Nephron progenitor cell (in vitro differentiated cells): ENCODE measurements around the gene MARCKSL1.
"Not testable (repeated sequence)": the region's sequence is repeated elsewhere in the genome, so short reads cannot be mapped to it uniquely, and the experiment has no call there.

ENCODE experiments used
- DNase-seq: peaks from one replicate; pipeline ENCODE4 v3.0.0; 2021
- H3K27ac Mint-ChIP-seq: 2 replicates; pipeline ENCODE4 v1.8.0; 2021; ENCODE audit warnings: mild to moderate bottlenecking, moderate library complexity, mixed read lengths
- H3K27me3 Mint-ChIP-seq: 2 replicates; pipeline ENCODE4 v1.8.0; 2021; ENCODE audit warnings: mild to moderate bottlenecking, low read depth, mixed read lengths; ENCODE audit not compliant: poor library complexity
- H3K36me3 Mint-ChIP-seq: 2 replicates; pipeline ENCODE4 v1.8.0; 2021; ENCODE audit warnings: low read depth, mixed read lengths
- H3K4me1 Mint-ChIP-seq: 2 replicates; pipeline ENCODE4 v1.8.0; 2021; ENCODE audit warnings: mixed read lengths
- H3K4me3 Mint-ChIP-seq: 2 replicates; pipeline ENCODE4 v1.8.0; 2021; ENCODE audit warnings: mild to moderate bottlenecking, moderate library complexity, mixed read lengths
- H3K9me3 Mint-ChIP-seq: 2 replicates; pipeline ENCODE4 v1.8.0; 2021; ENCODE audit warnings: mild to moderate bottlenecking, moderate library complexity, mixed read lengths
- CTCF ChIP-seq: fragments of 200-600 bp; sonication (generic); IDR thresholded peaks from 2 replicates; pipeline ENCODE4 v1.5.0; 2021; ENCODE audit warnings: antibody characterized with exemption

Gene MARCKSL1

GRCh38 chr1:32285658-32286057 is 50.4 kb downstream of the MARCKSL1 start:
- Mint-ChIP-seq H3K36me3 (no peaks in the 10 kb centered on the region), H3K27me3 (peaks cover 6% of the 10 kb centered on the region), H3K4me3 (no peak overlapping the region), H3K4me1 (peaks cover 5% of the 10 kb centered on the region), H3K9me3 (no peaks in the 10 kb centered on the region), H3K27ac (no peak overlapping the region)
- no peak for DNase-seq
- no peak for TF ChIP-seq CTCF

DNA sequence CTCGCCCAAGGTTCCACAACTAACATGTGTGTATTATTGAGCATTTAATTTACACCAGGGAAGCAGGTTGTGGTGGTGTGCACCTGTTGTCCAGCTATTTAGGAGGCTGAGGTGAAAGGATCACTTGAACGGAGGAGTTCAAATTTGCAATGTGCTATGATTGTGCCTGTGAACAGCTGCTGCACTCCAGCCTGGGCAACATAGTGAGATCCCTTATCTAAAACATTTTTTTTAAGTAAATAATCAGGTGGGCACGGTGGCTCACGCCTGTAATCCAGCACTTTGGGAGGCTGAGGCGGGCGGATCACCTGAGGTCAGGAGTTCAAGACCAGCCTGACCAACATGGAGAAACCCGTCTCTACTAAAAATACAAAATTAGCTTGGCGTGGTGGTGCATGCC is 51.3 kb downstream of the MARCKSL1 start:
- not testable (repeated sequence) for H3K36me3 Mint-ChIP-seq, H3K4me1 Mint-ChIP-seq, H3K4me3 Mint-ChIP-seq, H3K27ac Mint-ChIP-seq, DNase-seq, H3K9me3 Mint-ChIP-seq, H3K27me3 Mint-ChIP-seq
